Lower leg skin (tissue), 3 donors: ENCODE results near the gene RRAGD.

Experiments
- POLR2A ChIP-seq, 2 donors: fragments of 450-650 bp; IDR thresholded peaks; one replicate each; pipeline ENCODE4 v1.6.1; 2016 to 2017; ENCODE audit warnings: antibody characterized with exemption in 2 of 2, mild to moderate bottlenecking in 1 of 2, moderate library complexity in 1 of 2
- TF ChIP-seq, protein P1 (sequence below), 3 donors: fragments of 450-650 bp; IDR thresholded peaks; one replicate each; pipeline ENCODE4 v1.5.1; 2016; ENCODE audit warnings: antibody characterized with exemption in 3 of 3, mild to moderate bottlenecking in 3 of 3, moderate library complexity in 2 of 3

GRCh38 chr6:89375427-89376267 lies 36.4 kb downstream of the RRAGD start:
- TF ChIP-seq, protein P1, sequence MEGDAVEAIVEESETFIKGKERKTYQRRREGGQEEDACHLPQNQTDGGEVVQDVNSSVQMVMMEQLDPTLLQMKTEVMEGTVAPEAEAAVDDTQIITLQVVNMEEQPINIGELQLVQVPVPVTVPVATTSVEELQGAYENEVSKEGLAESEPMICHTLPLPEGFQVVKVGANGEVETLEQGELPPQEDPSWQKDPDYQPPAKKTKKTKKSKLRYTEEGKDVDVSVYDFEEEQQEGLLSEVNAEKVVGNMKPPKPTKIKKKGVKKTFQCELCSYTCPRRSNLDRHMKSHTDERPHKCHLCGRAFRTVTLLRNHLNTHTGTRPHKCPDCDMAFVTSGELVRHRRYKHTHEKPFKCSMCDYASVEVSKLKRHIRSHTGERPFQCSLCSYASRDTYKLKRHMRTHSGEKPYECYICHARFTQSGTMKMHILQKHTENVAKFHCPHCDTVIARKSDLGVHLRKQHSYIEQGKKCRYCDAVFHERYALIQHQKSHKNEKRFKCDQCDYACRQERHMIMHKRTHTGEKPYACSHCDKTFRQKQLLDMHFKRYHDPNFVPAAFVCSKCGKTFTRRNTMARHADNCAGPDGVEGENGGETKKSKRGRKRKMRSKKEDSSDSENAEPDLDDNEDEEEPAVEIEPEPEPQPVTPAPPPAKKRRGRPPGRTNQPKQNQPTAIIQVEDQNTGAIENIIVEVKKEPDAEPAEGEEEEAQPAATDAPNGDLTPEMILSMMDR (IDR thresholded peaks at IDR 0.05) = no peak
- no peak for TF ChIP-seq POLR2A (IDR thresholded peaks at IDR 0.05)
